ENCODE data around the gene GALNT13. TPM values are rescaled to one million over a fixed set of nuclear protein-coding genes. Genes with fewer than 3 reads are reported as not detected.

Gene GALNT13
- total RNA-seq, 4 donors from 2014 or later, result 0.16 to 11.9 (median 1.3) TPM

DNA sequence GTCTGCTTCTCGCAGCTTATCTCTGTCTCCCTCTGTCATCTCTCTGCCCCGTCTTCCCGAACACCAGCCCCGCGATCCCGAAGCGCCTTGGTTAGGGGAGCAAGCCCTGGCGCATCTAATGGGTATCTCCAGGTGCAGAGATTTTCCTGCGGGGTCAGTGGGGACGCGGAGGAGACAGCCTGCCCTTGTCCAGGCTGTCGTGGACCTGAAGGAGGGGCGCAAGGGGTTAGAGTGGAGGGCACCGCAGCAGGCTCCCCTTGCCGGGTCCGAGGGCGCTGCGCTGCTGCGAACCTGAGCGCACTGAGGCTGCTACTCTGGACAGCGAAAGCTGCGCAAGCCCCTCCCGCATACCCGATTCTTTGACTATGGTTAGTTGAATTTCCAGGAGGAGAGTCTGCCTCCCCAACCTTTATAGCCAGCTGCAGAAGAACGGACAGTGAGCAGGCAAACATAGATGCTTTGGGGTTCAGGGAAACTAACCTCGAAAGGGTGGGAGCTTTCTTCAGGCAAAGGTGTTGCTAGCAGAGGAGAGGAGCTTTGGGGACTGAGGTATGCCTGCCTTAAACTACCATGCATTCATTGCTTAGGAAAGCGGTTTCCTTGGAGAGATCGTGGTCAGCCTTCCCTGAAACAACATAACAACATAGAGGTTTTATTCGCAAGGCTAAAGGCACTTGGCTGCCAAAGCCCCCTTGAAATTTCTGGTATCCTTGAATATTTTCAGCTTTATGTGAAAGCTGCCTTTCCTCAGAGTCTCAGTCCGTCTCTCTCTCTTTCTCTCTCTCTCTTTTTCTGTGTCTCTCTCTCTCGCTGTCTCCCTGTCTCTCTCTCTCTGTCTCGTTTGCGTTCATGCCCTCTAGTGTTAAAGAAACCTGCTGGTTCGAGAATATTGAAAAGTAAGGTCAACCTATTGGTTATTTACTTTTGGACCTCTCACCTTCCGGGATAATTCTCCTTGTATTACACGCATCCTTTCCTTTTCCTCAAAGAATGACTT, 1.6 kb downstream of the GALNT13 start:
- 6 to 11% methylated on average over 11 to 18 of the region's 36 CpGs for WGBS, 2 donors (ENCODE audit: low coverage in 1 of 2)
- peaks cover 52% of the 10 kb centered on the region for H3K27me3 ChIP-seq
- H3K9me3 ChIP-seq, result no peaks in the 10 kb centered on the region
- H3K4me1 ChIP-seq, result peaks cover 0 to 25% (median 0%) of the 10 kb centered on the region in 3 donors
- H3K27ac ChIP-seq, result no peak overlapping the region
- no peak for ATAC-seq
- TF ChIP-seq POLR2A (IDR thresholded peaks at IDR 0.05) (no peak), POLR2AphosphoS5 (IDR thresholded peaks at IDR 0.05) (no peak), EP300 (IDR thresholded peaks at IDR 0.05) (no peak)
- TF ChIP-seq, protein P1, sequence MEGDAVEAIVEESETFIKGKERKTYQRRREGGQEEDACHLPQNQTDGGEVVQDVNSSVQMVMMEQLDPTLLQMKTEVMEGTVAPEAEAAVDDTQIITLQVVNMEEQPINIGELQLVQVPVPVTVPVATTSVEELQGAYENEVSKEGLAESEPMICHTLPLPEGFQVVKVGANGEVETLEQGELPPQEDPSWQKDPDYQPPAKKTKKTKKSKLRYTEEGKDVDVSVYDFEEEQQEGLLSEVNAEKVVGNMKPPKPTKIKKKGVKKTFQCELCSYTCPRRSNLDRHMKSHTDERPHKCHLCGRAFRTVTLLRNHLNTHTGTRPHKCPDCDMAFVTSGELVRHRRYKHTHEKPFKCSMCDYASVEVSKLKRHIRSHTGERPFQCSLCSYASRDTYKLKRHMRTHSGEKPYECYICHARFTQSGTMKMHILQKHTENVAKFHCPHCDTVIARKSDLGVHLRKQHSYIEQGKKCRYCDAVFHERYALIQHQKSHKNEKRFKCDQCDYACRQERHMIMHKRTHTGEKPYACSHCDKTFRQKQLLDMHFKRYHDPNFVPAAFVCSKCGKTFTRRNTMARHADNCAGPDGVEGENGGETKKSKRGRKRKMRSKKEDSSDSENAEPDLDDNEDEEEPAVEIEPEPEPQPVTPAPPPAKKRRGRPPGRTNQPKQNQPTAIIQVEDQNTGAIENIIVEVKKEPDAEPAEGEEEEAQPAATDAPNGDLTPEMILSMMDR (IDR thresholded peaks at IDR 0.05), result no peak
- H3K4me3 ChIP-seq, result peak overlapping the region in 1 of 2 donors; percentile 45
- no peaks in the 10 kb centered on the region for H3K36me3 ChIP-seq

DNA sequence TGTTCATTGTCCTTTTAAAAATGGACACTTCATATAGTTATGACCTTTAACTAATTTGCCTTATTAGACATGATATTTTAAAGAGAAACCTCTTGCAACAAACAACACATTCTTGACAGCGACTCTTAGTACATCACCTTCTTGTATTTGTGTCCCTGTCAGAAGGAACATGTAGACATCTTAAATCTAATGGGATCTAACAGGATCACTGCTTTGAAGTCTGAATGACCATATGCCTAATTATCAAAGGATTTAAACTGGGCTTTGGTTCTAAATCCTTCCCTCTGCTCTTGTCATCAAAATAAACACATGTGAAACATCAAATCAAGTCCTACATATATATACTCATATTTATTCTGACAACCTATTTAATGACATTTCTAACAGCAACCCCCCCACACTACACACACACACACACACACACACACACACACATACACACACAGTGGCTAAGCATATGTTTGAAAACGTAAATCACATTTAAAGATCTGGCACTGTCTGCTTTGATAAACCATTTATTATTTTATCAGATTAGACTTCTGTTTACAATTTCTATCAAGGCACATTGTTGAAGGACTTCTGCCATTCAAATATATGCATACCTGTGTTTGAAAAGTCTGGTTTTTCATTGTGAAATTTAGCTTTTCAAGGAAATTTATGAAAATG, 4.2 kb downstream of the GALNT13 start:
- ATAC-seq, result no peak
- peaks cover 42% of the 10 kb centered on the region for H3K27me3 ChIP-seq
- no peaks in the 10 kb centered on the region for H3K9me3 ChIP-seq
- TF ChIP-seq POLR2AphosphoS5 (IDR thresholded peaks at IDR 0.05), result no peak
- TF ChIP-seq, protein P1 (IDR thresholded peaks at IDR 0.05), result no peak
- 77 to 100% methylated on average over 2 of the region's 2 CpGs for WGBS, 2 donors (ENCODE audit: low coverage in 1 of 2)
- no peak overlapping the region for H3K27ac ChIP-seq
- no peaks in the 10 kb centered on the region for H3K36me3 ChIP-seq
- no peak overlapping the region for H3K4me3 ChIP-seq
- peaks cover 0 to 25% (median 0%) of the 10 kb centered on the region in 3 donors for H3K4me1 ChIP-seq

DNA sequence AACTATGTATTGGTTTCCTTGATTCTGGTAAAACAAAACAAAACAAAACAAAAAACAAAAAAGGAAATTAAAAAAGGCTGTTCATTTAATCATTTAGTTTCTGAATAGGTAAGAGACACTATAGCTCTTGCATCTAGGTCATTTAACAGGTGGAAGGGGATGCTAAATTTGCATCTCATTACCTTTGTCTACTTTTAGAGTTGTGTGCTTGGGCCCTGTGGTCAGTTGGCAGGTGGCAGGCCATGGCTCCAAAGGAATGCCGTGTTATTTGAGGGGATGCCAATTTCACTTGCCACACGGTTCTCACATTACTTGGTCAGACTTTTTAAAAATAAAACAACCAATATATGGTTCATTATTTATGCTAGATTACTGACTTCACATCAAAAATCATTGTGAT, 9.2 kb downstream of the GALNT13 start:
- Histone ChIP-seq H3K4me1 (no peaks in the 10 kb centered on the region), H3K27me3 (no peaks in the 10 kb centered on the region), H3K9me3 (no peaks in the 10 kb centered on the region), H3K36me3 (no peaks in the 10 kb centered on the region), H3K27ac (no peak overlapping the region), H3K4me3 (no peak overlapping the region)
- 58 to 62% methylated on average over 2 of the region's 2 CpGs for WGBS, 2 donors (ENCODE audit: low coverage in 1 of 2)
- TF ChIP-seq, protein P1 (IDR thresholded peaks at IDR 0.05), result no peak
- TF ChIP-seq EP300 (IDR thresholded peaks at IDR 0.05), result no peak
- TF ChIP-seq POLR2A (IDR thresholded peaks at IDR 0.05), result no peak
- TF ChIP-seq POLR2AphosphoS5 (IDR thresholded peaks at IDR 0.05), result no peak
- no peak for ATAC-seq

DNA sequence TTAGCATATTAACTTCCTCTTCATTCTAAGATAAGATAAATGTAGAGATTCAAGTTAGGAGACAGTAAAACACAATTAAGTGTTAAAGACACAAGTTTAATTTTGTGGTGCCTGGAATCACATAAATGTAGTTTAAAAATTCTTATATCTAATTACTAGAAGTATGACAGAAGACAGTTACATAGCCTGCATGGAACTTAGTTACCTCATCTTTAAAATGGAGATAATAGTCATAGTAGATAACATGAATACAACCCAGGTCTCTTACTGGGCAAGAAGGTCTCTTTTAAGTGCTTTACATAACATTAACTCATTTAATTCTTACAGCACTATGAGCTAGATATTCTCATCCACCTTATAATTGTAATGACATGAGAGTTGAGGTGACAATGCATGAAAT, 15.1 kb downstream of the GALNT13 start:
- TF ChIP-seq POLR2A (IDR thresholded peaks at IDR 0.05) (no peak), EP300 (IDR thresholded peaks at IDR 0.05) (no peak), POLR2AphosphoS5 (IDR thresholded peaks at IDR 0.05) (no peak)
- TF ChIP-seq, protein P1 (IDR thresholded peaks at IDR 0.05), result no peak
- no peak for ATAC-seq
- H3K4me3 ChIP-seq, result no peak overlapping the region
- H3K27ac ChIP-seq, result no peak overlapping the region
- no peaks in the 10 kb centered on the region for H3K4me1 ChIP-seq
- H3K9me3 ChIP-seq, result no peaks in the 10 kb centered on the region
- no peaks in the 10 kb centered on the region for H3K27me3 ChIP-seq
- no peaks in the 10 kb centered on the region for H3K36me3 ChIP-seq

Data from gastroesophageal sphincter (tissue), 4 donors.